GM19351 (cell line): ENCODE data around the gene HERC4.
"Not testable (repeated sequence)": the region's sequence is repeated elsewhere in the genome, so short reads cannot be mapped to it uniquely, and the experiment has no call there.

ENCODE experiments used
- ATAC-seq: cut with Tn5 transposase; IDR thresholded peaks from one replicate; pipeline ENCODE4 v1.9.1; 2021; ENCODE audit warnings: mild to moderate bottlenecking, moderate library complexity; ENCODE audit not compliant: unreplicated experiment

The HERC4 gene

GRCh38 chr10:67884842-67885670, 190.0 kb downstream of the HERC4 start:
- ATAC-seq, result peak; percentile 60

- ATAC-seq, result peak; percentile 81
Measured at GRCh38 chr10:67884313-67884841, 190.7 kb downstream of the HERC4 start, which contains the start of gene SIRT1. Gene SIRT1 (plus strand): TSS chr10:67884656. CDS start chr10:67884722, 66 bp downstream.

- no peak for ATAC-seq
Measured at GRCh38 chr10:67883710-67884312, 191.3 kb downstream of the HERC4 start.

GRCh38 chr10:67878133-67878532, 196.9 kb downstream of the HERC4 start:
- no peak for ATAC-seq

GRCh38 chr10:67877421-67877820, 197.7 kb downstream of the HERC4 start:
- ATAC-seq, result not testable (repeated sequence)

GRCh38 chr10:67875340-67876238, 199.5 kb downstream of the HERC4 start:
- no peak for ATAC-seq
